Right ventricle myocardium inferior (tissue), 1 donor: Measurements from ENCODE around the gene BTBD9. TPM values are rescaled to one million over a fixed set of nuclear protein-coding genes. Genes with fewer than 3 reads are reported as not detected.
"Not testable (repeated sequence)": the region's sequence is repeated elsewhere in the genome, so short reads cannot be mapped to it uniquely, and the experiment has no call there.

Source experiments
- ATAC-seq: fragments of 200-7000 bp; cut with Tn5 transposase; one replicate; pipeline ENCODE4 v1.9.1; 2020; ENCODE audit warnings: mild to moderate bottlenecking, moderate library complexity
- DNase-seq: peaks from one replicate; pipeline ENCODE4 v3.0.0; 2021; ENCODE audit errors: missing footprints
- intact Hi-C: fragments of 100-400 bp; cut with DNase I; formaldehyde crosslinking; loops from one replicate; pipeline ENCODE4 v1.11.0; 2022
- total RNA-seq: library from RNA; stranded (reverse); fragmentation: NEBNext Ultra II Directional; extraction: Animal tissue kit (Norgen Biotek cat#: 25700); gene quantifications from one replicate; pipeline ENCODE4 v1.2.1, GENCODE V29; 2021
- donor health status: DM: no; HTN: yes; CAD: no; lungs with severe emphysema.

BTBD9 gene
- total RNA-seq, 1 donor from 2014 or later = 16.8 TPM

GRCh38 chr6:38144365-38144945, 495.3 kb downstream of the BTBD9 start:
- ATAC-seq (no peak), DNase-seq (no peak)
- intact Hi-C loops = no loop called here

GRCh38 chr6:38143191-38144150, 496.3 kb downstream of the BTBD9 start:
- intact Hi-C loops = no loop called here
- ATAC-seq (no peak), DNase-seq (no peak)

DNA sequence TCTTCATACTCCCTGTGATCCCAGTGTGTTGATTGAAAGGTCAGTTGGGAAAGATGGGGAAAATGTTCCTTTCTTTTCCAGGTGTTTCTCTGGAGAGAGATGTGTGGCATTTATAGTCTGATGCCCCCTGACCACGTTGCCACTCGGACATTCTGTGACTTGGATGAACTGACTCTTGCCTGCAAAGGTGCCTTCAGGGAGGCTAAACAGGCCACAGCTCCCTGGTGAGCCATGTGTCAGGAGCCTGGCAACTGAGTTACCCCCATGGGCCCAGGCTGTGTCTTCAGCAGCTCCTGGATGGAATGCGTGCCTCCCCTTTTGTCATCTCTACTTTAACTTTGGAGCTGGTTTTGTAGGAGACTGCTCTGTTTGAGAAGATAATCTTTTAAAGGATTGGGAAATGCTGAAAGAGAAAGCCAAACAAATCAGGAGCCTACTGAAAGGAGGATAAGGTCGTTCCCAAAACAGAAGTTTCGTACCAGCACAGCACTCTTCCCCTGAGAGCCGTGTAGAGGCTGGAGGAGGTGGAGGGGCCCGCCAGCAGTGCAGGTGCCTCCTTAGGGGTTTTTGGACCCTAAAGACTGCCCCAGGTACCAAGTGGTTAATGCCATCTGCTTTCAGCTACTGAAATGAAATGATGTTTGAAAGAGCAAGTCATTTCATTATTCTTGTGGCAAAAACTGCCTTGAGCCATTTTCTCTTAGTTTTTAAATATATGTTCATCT, 497.4 kb downstream of the BTBD9 start:
- DNase-seq (no peak), ATAC-seq (no peak)
- intact Hi-C loops = no loop called here

DNA sequence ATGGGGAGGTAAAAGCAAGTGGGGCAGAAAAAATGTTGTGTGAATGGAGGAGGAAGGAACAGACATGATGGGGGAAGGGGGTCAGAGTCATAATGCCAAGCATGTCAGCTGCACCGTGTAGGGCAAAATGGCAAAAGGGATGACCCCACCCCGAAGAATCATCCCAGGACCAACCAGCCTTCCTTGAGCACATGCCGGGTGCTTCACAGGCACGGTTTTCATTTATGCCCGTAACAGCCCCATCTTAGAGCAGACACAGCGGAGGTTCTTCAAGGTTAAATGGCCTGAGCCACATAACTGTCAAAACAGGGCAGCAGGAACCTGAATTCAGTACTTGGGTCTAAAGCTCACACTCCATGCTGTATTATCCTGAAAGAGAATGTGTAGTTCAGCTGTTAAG, 498.0 kb downstream of the BTBD9 start:
- no peak for DNase-seq

GRCh38 chr6:38141085-38141484, 498.6 kb downstream of the BTBD9 start:
- DNase-seq (no peak), ATAC-seq (no peak)
- intact Hi-C loops = no loop called here

More for the DNA sequence above, 498.0 kb downstream of the BTBD9 start:
- intact Hi-C loops = no loop called here
- ATAC-seq = no peak

DNA sequence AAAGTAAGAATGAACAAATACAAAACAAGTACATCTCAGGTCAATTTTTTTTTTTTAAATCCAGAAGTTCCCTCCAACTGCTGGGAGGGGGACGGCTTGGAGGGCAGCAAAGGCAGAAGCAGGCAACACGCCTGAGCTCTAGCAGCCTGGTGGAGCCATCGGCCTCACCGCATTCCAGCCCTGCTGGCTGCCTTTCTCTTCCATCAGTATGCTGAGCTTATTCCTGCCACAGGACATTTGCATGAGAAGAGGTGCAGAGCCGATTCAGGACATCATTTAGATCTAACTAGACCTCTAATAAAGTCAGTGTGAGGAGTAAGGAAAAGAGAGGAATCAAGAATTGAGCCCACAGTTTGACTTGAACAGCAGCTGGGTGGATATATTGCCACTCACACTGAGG, 501.4 kb downstream of the BTBD9 start:
- ATAC-seq (no peak), DNase-seq (no peak)
- intact Hi-C loops = no loop called here

DNA sequence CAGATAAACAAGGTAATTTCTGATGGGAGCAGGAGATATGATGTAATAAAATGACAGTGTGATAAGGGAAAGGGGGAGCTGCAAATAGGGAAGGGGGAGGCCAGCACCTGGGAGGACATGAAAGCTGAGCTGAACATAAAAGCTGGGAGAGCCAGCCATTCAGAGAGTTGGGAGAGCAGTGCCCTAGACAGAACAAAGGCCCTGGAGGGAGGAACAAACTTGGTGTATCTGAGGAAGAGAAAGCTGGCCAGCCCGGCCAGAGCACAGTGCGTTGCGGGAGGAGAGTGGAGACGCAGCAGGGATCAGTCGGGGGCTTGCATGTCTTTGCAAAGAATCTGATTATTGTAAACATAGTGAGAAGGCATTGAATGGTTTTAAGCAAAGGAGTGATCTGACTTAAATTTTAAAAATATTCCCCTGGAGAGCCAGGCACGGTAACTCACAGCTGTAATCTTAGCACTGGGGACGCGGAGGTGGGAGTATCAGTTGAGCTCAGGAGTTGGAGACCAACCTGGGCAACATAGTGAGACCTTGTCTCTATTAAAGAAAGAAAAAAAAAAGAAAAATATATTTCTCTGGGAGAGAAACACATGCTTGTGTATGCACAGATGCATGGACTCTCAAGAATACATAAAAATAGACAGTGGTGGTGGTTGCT, 502.0 kb downstream of the BTBD9 start:
- no peak for ATAC-seq
- intact Hi-C loops = no loop called here
- no peak for DNase-seq

DNA sequence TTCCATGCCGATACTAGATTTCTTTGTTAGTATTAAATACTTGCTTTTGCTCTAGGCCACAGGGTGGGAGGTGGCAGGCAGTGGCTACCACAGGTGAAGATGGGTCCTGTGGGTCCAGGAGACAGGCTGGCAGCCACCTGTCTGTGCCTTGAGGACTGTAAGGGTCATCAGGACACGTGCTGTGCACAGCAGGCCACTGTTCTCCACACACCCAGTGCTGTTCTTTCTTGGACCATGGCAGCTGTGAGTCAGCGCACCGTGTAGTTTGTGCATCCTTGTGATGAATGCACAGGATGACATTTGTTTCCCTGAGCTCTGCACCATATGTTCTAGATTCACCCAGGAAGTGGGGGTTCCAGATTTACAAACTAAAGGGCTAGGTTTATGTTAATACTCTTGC, 503.2 kb downstream of the BTBD9 start:
- intact Hi-C loops = no loop called here
- no peak for DNase-seq

GRCh38 chr6:38134704-38135088, 505.0 kb downstream of the BTBD9 start:
- intact Hi-C loops = no loop called here
- no peak for DNase-seq
- ATAC-seq = peak; percentile 82

More for the DNA sequence above, 503.2 kb downstream of the BTBD9 start:
- no peak for ATAC-seq

GRCh38 chr6:38133932-38134703, 505.6 kb downstream of the BTBD9 start:
- intact Hi-C loops = no loop called here
- ATAC-seq (no peak), DNase-seq (no peak)

- intact Hi-C loops = no loop called here
- ATAC-seq (peak; percentile 71), DNase-seq (no peak)
Measured at GRCh38 chr6:38131527-38131965, 508.2 kb downstream of the BTBD9 start.

- DNase-seq (no peak), ATAC-seq (peak; percentile 48)
- intact Hi-C loops = no loop called here
Measured at GRCh38 chr6:38127284-38127683, 512.4 kb downstream of the BTBD9 start.

GRCh38 chr6:38124224-38124926, 515.4 kb downstream of the BTBD9 start:
- ATAC-seq, DNase-seq, intact Hi-C loops: not testable (repeated sequence)

GRCh38 chr6:38119516-38119915, 520.2 kb downstream of the BTBD9 start:
- intact Hi-C loops = no loop called here
- ATAC-seq = no peak
- DNase-seq = no peak

DNA sequence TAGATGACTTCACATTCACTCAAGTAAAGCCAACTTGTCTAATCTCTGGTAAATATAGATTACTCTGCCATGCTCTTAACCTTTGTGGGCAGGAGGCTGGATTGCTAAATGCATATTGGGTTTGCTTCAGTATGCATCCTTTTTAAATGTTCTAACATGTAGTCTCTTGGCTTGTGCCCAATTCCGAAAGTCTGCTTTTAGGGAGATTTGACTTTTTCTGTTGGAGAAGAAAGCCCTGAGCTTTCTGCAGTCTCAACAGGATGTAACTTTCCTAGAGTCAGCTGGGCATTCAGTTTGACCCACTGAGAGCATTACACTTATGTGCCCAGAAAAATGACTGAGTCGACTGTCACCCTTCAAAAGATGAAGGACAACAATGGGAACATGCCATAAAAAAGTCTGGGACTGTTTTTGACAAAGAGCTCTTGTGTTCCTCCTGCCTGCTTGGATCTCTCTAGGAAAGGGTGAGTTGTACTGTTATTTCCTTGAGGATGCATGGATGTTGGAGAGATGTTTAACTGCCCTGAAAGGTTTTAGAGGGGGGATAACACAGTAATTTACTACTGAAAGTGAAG, 520.9 kb downstream of the BTBD9 start:
- no peak for ATAC-seq
- intact Hi-C loops = no loop called here

More for the DNA sequence above, 520.9 kb downstream of the BTBD9 start:
- no peak for DNase-seq
